NCI-H446 treated with DMSO at 0.1 percent for 48 hours (cell line): ENCODE measurements around the gene MOGAT2.

ENCODE experiments used
- DNase-seq: peaks from one replicate; lab custom pipeline; 2025; lab: John Stamatoyannopoulos, UW

MOGAT2 gene

GRCh38 chr11:75780888-75781287 lies 63.2 kb downstream of the MOGAT2 start:
- no peak for DNase-seq

DNA sequence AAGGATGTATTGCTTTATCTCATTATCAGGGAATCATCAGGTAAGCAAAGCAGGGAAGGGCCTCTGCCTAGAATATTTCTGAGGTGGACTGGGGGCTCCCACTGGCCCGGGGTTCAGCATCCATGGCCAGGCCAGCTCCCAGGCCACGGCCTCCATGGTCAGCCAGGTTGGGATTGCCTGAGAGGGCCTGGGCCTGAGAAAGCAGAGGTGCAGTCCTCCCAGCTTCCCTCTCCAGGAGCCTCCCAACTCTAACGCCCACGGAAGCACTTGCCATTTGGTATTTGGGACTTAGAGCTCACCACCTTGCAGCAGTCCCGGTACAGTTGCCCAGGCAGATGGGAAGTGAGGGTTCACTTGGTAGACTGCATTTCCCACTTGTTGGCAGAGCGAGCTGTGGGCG lies 63.7 kb downstream of the MOGAT2 start:
- DNase-seq = no peak

DNA sequence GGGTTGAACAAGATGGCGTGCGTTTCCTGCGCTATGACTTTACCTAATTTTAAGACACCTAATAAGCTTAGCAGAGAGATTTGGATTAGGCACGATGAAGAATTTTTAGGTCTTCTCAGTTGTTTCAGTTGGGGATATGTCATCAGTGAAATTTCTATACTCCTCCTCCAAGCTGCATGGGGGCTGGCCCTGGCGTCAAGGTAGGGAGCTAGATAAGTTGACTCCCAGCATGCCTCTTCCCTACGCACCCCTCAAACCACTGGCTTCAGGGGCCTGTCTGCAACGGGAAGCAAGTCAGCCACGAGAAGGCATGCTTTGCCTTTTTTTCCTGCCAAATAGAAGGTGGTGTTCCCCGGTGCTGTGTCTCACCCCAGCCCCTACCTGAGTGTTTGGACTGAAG lies 64.2 kb downstream of the MOGAT2 start:
- DNase-seq = no peak
